Stimulated activated CD8-positive, alpha-beta memory T cell treated with anti-CD3 and anti-CD28 coated beads, Interleukin-4, amount 100 ng/mL, for 48 hours (primary cell): ENCODE results near the gene TWF2.
A peak's percentile ranks its signal among the peaks of the same experiment; 100 is the strongest.

Source experiments
- DNase-seq: peaks from one replicate; pipeline ENCODE4 v3.0.0-alpha.2; 2020

Gene TWF2

DNA sequence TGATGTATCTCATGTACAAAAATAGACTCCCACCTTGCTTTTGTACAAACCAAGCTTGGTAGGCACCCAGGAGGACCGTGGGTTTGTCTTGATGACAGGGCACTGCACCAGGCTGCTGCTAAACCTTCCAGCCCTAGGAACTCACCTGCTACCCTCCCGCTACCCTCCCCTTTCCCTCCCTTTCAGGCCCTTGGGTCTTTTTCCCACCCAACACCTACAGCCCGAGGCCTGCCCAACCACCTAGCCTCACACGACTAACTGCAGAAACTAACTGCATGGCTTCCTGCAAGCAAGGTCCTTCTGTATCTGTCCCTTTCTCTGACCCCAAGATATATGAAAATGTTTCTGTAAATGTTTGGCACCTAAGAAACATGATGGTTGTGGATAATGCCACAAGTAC lies 17.7 kb upstream of the TWF2 start:
- DNase-seq = no peak

DNA sequence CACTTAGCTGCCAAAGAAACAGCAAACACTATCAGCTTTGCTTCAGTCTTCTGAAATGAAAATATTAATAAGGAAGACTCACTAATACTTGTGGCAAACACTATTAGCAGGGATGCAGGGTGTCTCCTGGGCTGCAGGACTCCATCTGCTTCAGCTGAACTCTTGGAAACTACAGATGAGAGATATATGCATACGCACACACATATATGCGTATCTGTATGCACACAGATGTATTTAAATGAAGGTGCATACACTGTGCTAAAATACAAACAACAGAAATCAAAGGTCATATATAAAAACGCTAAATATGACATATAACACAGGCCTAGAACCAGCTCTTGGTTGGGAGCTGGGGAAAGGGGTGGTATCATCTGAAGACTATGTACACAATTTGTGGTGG lies 17.2 kb upstream of the TWF2 start:
- DNase-seq = no peak

DNA sequence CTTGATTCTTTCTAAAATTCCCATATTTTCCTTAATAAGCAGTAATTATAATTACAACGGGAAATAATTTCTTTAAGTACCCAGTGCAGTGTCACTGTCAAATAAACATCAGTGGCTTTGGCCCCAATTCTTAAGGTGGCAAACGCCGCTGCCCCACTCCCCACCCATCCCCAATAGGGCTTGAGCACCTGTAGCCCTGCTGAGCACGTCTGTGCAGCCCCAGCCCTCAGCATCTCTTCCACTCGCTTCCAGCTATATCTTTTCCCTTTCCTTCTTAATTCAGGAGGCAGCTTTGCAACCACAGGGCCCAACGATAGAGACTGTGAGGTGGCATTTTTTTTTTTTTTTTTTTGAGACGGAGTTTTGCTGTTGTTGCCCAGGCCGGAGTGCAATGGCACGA lies 15.7 kb upstream of the TWF2 start:
- peak; percentile 22 for DNase-seq

DNA sequence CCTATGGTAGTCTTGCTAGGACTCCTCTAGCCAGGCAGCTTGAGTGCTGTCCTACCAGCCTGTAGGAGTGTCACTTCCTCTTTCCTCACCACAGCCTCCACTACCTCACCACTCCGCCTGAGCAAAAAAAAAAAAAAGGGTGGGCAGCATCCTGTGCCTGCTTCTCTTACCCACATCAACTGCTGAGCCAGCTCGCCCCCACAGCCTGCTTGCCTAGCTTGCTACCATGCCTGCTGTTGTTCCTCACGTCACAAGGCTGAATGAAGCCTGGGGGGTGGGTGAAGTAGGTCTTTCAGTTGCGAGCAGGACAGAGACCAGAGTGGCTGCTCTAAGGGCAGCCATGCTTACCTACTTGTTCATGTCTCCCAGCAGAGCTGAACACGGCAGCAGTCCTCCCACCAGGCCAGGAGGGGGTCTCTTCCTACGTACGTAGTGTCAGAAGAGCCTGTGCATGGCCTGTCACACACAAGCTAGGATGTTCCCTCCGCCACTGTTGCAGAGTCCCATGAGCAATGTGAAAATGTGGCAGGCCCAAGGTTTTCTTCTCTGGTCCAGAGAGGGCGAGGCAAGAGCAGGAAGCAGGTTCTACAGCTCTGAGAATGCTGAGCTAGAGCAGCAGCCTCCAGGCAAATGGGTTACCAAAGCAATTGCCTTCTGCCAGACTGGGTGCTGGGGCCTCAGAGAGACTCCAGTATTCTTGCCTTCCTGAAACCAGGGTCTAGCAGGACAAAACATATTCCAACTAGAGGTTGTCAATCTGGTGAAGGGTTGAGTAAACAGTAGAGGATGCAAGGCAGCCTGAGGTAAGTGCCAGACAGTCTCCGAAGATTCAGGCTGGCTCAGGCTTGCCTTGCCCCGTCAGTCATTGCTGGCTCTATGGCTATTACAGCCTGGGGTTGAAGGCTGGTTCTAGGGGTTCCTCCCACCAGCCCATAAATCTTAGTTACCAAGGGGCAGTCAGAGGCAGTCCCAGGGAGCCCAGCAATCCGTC lies 14.7 kb upstream of the TWF2 start:
- peak; percentile 85 for DNase-seq

DNA sequence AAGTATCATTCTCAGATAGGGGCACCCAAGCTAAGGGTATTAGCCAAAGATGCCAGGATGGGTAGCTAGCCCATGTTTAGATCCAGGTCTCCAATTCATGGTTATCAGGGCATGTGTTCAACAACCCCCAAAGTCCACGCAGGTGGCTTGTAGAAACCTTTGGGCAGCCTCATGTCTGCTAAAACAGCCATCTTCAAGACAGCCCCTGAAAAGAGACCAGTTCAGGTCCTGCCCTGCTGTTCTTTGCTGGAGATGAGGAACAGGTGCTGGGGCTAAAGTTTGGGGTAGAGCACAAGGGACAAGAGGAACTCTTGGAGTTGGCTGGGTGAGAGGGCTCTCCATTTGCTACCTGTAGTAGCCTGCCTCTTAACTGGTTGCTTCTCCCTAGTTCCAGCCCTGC lies 11.2 kb upstream of the TWF2 start:
- peak; percentile 23 for DNase-seq

DNA sequence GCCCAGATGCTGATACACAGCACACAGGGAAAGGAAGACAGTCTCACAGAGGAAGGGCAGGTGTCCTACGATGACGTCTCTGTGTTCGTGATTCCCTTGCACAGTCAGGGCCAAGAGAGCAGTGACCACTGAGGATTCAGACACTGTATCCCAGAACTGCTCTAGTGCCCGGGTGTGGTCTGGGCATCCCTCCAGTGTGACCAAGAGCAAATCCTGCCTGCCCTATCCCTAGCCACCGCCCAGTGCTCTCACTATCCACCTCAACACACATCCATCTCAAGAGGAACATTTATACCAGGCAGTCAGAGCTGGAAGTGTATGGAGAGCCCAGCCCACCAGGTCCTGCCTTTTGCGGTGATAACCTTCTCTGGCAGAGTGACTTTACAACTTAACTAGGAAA lies 10.7 kb upstream of the TWF2 start:
- peak; percentile 22 for DNase-seq

DNA sequence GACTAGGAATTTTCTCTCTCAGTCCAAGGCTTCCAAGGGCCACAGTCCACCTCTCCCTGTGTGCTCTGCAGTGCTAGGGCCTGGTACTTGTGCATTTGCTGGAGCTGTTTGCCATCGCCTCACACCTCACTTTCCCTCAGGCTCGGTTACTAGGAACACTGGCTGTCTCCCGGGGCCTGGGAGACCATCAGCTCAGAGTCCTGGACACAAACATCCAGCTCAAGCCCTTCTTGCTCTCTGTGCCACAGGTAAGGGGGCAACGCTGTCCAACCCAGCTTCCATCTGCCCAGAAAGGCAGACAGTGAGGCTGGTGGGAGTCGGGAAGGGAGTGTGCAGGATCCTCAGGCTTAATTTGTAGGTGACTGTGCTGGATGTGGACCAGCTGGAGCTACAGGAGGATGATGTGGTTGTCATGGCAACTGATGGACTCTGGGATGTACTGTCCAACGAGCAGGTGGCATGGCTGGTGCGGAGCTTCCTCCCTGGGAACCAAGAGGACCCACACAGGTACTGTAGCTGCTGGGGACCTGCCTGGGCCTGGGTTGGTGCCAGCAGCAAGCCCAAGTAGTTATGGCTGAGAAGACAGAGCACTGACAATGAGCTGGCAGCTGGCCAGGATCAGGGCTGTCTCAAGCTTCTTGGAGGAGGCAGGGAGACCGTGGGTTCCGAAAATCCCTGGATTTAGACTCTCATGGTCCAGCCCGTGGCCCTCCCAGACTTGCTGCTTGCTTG lies 10.0 kb upstream of the TWF2 start:
- DNase-seq = peak; percentile 37

DNA sequence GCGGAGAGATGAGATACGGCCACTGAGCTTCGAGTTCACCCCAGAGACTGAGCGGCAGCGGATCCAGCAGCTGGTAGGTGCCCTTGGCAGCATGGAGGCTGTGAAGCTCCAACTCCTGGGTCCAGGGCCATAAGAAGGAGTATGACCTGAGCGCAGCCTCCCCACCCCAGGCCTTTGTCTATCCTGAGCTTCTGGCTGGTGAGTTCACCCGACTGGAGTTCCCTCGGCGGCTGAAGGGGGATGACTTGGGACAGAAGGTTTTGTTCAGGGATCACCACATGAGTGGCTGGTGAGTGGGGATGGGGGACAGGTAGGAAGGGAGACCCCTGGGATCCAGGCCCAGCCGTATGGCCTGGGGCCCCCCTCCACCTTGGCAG lies 9.2 kb upstream of the TWF2 start:
- peak; percentile 25 for DNase-seq

DNA sequence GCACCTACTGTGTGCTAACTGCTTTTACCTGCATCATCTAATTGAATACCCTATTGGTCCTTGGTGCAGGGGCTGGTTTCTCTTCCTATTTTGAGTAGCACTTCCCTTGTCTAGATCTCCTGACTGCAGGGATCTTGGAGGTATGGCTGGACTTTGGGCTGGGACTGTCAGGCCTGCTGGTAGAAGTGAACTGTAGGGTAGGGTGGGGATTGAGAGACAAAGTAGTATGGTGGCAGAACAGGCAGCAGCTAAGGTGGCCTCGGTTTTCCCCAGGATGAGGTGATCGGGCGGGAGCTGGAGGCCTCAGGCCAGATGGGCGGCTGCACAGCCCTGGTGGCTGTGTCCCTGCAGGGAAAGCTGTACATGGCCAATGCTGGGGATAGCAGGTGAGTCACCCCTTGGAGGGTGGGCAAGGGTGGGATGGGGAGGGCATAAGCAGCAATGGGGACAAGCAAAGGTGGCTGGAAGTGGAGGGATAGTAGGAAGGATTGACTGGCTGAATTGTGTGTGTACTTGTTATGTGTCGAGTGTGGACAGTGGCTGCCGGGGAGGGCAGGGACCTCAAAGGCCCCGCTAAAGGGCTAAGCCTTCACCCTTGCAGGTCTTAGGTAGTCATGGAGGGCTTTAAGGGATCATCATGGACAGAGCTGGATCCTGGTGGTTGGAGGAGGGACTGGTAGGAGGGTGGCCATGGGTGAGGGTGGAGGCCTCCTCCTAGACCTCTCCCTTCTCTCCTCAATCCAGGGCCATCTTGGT lies 8.6 kb upstream of the TWF2 start:
- DNase-seq = no peak

DNA sequence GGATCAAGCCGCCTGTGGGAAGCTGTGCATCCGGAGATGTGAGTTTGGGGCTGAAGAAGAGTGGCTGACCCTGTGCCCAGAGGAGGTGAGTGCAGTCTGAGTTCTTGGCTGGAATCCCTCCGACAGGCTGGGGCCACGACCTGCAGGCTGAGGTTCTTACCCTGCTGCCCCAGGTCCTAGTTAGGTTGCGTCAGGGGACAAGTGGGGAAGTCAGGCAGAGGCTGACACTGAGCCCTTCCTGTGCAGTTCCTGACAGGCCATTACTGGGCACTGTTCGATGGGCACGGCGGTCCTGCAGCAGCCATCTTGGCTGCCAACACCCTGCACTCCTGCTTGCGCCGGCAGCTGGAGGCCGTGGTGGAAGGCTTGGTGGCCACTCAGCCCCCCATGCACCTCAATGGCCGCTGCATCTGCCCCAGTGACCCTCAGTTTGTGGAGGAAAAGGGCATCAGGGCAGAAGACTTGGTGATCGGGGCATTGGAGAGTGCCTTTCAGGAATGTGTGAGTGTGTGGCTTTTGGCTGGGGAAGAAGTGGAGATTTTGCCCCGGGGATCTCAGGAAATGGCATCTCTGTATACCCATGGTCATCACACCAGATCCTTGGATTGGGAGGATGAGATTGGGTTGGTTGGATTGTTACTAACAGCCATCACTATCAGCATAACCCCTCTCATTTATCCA lies 7.9 kb upstream of the TWF2 start:
- DNase-seq = peak; percentile 48

DNA sequence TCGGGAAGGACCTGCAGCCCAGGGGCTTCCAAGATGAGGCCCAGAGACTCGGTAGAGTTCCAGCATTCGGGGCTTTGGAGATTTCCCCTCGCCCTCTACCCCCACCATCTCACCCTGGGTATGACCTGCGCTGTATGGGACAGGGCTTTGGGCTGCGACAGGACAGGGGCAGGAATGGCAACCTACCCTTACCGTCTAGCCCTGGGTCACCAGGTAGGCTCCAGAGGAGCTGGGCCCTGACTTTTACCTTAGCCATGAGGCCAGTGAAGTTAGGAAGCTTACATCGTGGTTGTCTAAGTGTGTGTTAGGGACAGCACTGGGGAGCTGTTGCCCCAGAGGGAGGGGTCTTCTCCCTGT lies 7.3 kb upstream of the TWF2 start:
- DNase-seq = peak; percentile 47

DNA sequence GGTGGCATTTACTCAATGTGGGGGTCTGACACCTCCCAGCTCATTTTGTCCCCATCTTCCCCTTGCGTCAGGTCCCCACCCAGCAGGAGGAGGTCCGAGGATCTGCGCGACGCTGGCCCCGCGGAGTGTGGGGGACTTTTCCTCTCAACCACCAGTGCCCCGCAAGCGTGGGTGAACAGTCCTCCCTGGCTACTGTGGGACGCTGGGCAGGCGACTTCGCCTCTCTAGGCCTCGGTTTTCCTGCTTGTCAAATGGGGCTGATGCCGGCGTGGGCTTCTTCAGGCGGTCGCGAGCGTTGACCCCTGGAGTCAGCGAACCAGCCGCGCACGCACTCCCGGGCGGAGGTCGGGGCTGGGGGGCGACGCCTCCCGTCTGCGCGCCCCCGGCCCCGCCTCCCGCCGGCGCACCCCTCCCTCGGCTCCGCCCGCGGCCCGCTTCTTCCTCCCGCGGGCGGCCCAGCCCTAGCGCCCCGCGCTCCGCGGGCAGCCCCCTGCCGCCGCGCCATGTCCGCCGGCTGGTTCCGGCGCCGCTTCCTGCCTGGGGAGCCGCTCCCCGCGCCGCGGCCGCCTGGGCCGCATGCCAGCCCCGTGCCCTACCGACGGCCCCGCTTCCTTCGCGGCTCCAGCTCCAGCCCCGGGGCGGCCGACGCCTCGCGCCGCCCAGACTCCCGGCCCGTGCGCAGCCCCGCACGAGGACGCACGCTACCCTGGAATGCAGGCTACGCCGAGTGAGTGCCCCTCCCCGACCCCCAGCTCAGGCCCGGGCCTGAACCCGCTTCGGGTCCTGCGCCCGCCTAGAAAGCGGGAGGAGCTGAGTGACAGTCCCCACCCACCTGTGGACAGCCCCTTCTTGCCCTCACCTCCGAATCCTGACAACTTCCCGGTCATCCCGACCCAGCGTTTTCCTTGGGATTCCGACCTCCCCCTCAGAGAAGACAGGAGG lies 6.6 kb upstream of the TWF2 start, which contains the start of gene PPM1M:
Gene PPM1M, plus strand, starts transcription at position 438 of the 942 bp plus-strand sequence. Its CDS starts 66 bp downstream, at position 504.
- DNase-seq = peak; percentile 72

DNA sequence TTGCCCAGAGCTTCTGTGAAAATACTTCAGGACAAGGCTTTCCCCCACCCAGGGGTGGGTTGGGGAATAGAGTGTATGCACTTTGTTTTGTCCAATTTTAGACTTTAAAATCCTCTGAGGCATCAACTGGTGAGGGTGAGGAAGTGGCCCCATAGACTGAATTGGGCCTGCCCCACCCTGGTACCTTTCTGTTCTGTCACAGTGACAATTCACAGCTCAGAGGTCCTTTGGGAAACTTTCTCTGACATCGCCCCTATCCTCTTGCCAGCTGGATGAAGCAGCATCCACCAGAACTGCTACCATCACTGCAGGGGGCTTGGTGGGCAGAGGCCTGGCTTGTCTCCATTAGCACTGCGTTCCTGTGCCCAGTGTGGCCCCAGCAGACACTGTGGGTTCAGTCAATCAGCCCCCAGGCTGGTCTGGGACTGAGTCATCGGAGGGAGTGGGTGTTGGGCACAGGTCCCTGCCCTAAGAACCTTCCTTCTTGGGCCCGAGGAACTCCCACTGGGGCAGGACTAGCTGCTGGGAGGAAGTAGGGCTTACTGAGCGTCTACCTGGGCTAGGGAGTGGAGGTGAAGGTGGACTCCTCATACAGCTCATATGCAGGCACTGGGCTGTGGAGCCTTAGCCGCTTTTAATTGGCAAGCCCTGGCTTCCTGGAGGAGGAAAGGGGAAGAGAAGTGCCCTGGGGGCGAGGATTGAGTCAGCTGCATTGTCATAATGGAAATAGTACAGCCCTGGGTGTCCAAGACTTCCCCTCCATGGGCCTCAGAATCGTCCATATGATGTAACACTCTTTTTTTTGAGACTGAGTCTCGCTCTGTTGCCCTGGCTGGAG lies 5.1 kb upstream of the TWF2 start:
- DNase-seq = peak; percentile 70

DNA sequence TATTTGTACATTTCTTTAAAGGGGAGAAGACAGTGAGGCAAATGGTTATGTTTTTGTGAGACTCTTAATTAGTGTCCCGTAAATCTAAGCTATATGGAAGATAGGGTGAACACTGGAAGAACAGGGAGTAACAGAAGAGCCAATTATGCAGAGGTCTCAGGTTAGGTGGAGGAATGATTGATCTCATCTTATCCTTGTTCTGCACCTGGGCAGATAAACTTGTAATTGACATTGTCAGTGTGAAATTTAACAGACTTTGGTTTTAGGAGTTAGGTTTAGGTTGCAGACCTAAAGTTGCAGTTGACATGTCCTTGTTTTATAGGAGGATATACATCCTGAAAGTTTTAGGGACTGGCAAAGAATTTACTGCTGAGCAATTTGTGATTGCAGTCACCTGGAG lies 3.1 kb upstream of the TWF2 start:
- no peak for DNase-seq

DNA sequence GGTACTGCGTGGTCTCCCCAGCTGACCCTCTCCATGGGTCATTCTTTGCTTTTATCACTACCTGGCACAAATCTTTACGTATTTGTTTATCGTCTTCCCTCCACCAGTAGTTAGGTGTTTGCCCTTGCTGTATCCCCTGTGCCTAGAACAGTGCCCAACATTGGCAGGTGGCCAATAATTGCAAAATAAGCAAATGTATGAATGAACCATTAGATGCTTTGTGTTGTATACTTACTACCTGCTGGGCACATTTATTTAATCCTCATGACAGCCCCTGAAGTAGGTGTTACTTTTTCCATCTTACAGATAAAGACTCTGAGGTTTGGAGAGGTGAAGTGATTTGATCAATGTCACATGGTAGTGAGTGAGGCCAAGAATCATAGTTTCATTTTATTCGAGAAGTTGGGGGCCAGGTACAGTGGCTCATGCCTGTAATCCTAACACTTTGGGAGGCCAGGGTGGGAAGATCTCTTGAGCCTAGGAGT lies 2.0 kb upstream of the TWF2 start:
- DNase-seq = no peak

DNA sequence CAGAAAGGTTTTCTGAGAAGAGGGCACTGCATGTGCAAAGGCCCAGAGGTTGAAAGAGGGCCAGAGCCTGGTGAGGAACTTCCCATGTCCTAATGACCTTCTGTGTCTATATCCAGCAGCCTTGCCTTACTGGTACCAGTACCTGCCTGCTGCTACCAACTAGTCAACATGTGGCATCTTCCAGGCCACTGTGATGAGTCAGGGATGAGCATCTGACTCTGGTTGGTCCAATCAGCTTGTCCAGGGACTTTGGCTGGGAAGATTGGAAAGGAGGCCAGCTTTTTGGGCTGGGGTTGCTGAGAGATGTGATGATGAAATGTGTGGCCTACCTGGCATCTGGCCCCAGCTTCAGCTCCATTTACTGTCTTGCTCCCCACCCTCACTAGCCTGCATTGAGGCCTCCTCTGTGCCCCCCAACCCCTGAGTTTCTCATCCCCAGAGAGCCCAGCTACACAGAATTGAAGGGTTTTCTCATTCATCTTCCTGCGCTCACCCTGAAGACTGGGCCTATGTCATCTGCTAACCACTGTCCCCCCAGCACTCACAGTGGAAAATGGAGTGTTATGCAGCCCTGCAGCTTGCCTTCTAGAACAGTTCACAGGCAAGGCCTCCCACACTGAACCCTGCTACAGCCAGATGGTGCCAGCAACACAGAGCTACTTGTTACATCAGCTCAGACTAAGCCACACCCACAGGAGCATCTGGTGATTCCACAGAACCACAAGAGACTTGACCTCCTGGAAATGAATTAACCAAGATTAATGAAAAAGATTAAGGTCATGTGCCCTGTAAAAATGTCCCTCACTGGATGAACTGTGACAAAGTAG lies 1.3 kb upstream of the TWF2 start:
- peak; percentile 79 for DNase-seq

DNA sequence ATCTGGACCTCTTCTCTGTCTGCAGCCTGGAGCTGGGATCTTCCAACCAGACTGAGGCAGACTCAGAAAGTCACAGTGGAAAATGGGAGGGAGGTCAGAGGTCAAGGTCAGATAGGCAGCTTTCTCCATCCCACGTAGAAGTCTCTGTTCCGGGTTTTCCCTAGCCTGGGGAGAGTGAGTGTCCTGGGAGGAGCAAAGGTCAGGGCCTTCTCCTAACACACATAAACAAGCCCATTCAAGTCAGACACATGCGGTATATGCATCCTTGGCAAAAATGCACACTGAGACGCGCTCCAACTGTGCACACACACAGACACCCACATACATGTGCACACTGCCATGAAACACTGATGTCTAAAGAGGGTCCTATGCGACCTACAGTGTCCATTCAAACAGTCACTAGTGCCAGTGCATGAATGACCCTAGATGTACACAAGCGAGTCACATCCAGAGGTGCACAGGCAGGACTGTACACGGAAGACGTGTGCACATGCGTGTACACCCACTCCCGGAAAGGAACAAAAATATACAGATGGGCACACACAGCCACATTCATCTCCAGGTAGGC lies 681 bp downstream of the TWF2 start:
- DNase-seq = no peak

DNA sequence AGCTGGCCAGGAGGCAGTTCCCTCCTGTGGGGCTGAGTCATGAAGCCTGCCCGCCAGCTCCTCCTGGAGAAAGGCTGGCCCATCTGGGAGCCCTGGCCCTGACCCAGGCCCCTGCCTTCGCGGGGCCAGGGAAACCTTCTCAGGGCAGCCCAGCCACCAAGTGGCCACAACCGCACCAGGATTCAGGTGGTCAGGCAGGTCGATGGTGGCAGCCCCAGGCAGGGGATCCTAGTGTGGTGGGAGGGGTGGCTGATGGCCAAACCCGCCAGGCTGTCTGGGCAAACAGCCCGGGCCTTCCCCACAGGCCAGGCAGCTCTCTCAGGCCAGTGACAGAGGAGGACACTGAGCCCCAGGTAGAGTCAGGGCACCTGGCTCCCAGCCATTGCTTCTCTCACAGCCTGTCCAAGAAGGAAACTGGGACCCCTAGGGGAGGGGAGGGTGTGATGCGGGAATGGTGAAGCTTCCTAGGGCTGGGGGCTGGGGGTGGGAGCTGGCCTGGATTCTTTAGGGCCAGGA lies 1.2 kb downstream of the TWF2 start:
- DNase-seq = no peak
